ENCODE data around the gene COPZ2. TPM values are rescaled to one million over a fixed set of nuclear protein-coding genes. Genes with fewer than 3 reads are reported as not detected.
"Not testable (repeated sequence)": the region's sequence is repeated elsewhere in the genome, so short reads cannot be mapped to it uniquely, and the experiment has no call there.

The COPZ2 gene
- total RNA-seq, 2 experiments from 2014 or later = 3.6 to 4.1 TPM

DNA sequence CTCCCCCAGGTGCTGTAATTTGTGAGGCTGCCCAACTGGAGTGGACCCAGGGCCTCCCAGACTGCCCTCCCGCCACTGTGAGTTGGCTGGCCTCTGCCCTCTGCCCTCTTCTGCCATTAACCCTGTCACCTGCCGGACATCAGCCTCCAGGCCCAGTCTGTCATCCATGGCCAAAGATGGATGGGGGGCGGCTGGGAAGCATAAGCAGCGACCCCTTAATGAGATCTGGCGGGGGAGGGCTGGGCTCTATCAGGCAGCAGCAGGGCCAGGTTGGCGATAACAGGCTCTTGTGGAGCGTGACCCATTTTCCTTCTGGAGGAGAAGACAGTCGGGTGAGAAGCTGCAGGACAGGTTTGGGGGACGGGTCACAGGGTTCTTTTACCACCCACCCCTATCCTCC is 41.4 kb downstream of the COPZ2 start:
- ATAC-seq (no peak), DNase-seq (no peak)
- intact Hi-C loops (cut with DNase I, micrococcal nuclease) = no loop called here
- Mint-ChIP-seq H3K36me3 (ENCODE audit: low read depth) (no peaks in the 10 kb centered on the region), H3K9me3 (ENCODE audit: low read depth) (no peaks in the 10 kb centered on the region), H3K27me3 (peaks cover 4% of the 10 kb centered on the region), H3K4me1 (peaks cover 3% of the 10 kb centered on the region), H3K27ac (no peak overlapping the region), H3K4me3 (no peak overlapping the region)
- ChIA-PET POLR2A (interaction anchor here (0.6 kb wide), 1 partner anchor 59 kb away, joined by 4 read pairs; no protein-coding TSS in a partner anchor), CTCF (interaction anchor here (1.0 kb wide), 1 partner anchor 19 kb away, joined by 4 read pairs; no protein-coding TSS in a partner anchor)

- Mint-ChIP-seq H3K27me3 (peaks cover 4% of the 10 kb centered on the region), H3K4me3 (no peak overlapping the region), H3K9me3 (ENCODE audit: low read depth) (no peaks in the 10 kb centered on the region), H3K36me3 (ENCODE audit: low read depth) (no peaks in the 10 kb centered on the region), H3K27ac (no peak overlapping the region), H3K4me1 (peaks cover 3% of the 10 kb centered on the region)
- DNase-seq = no peak
- intact Hi-C loops (cut with DNase I, micrococcal nuclease) = no loop called here
- CTCF ChIA-PET = interaction anchor here (0.5 to 1.0 kb wide), 8 partner anchors 8 to 138 kb away, joined by 3 to 4 read pairs (median 3); partner anchors contain the start of gene PRR15L
- POLR2A ChIA-PET = no interaction called here
- no peak for ATAC-seq
These were observed 42.2 kb downstream of the COPZ2 start for GRCh38 chr17:47995241-47995935.

- ChIA-PET CTCF (interaction anchor here (1.0 kb wide), 2 partner anchors 12 to 16 kb away, joined by 3 to 4 read pairs; no protein-coding TSS in a partner anchor), POLR2A (no interaction called here)
- Mint-ChIP-seq H3K36me3 (ENCODE audit: low read depth) (no peaks in the 10 kb centered on the region), H3K27me3 (peaks cover 3% of the 10 kb centered on the region), H3K4me1 (peaks cover 1% of the 10 kb centered on the region), H3K27ac (no peak overlapping the region), H3K4me3 (no peak overlapping the region), H3K9me3 (ENCODE audit: low read depth) (no peaks in the 10 kb centered on the region)
- ATAC-seq = no peak
- no peak for DNase-seq
- intact Hi-C loops (cut with DNase I, micrococcal nuclease) = no loop called here
These were observed 42.9 kb downstream of the COPZ2 start for GRCh38 chr17:47994724-47995123.

- H3K9me3 Mint-ChIP-seq (ENCODE audit: low read depth) = no peaks in the 10 kb centered on the region
These were observed 43.6 kb downstream of the COPZ2 start for GRCh38 chr17:47993964-47994363.

DNA sequence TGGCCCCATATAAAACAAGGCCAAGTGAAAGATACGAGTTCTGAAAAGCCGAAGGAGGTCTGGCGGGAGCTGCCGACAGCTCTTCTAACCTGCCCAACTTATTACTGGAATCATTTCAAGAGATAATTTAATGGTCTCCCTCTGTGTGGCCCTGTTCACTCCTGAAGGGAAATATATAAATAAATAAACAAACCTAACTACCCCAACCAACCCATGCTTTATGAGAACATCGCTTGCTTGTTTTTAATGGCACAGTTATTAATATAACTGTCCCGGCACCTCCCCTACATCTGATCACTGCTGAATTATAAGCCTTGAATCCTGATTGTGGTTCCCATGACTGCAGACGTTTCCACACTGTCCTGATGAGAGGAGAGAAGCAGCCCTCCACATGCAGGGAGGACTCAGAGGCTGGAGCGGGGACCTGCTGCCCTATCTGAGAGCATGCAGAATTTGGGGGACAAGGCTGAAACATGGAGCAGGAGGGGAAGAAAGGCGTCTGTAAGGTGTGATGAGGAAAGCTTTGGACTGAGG is 44.5 kb downstream of the COPZ2 start:
- H3K9me3 Mint-ChIP-seq (ENCODE audit: low read depth) = no peaks in the 10 kb centered on the region
- H3K4me1 Mint-ChIP-seq = no peaks in the 10 kb centered on the region
- ChIA-PET POLR2A (no interaction called here), CTCF (interaction anchor here (0.7 to 1.2 kb wide), 5 partner anchors 10 to 137 kb away, joined by 3 read pairs; no protein-coding TSS in a partner anchor)
- intact Hi-C loops (cut with DNase I, micrococcal nuclease) = no loop called here
- peaks cover 1% of the 10 kb centered on the region for H3K27me3 Mint-ChIP-seq
- no peak overlapping the region for H3K27ac Mint-ChIP-seq
- no peak for ATAC-seq
- DNase-seq = no peak
- no peaks in the 10 kb centered on the region for H3K36me3 Mint-ChIP-seq (ENCODE audit: low read depth)
- H3K4me3 Mint-ChIP-seq = no peak overlapping the region

More at GRCh38 chr17:47993964-47994363, 43.6 kb downstream of the COPZ2 start:
- no peak for ATAC-seq
- Mint-ChIP-seq H3K4me3 (no peak overlapping the region), H3K36me3 (ENCODE audit: low read depth) (no peaks in the 10 kb centered on the region), H3K27me3 (peaks cover 2% of the 10 kb centered on the region), H3K27ac (no peak overlapping the region), H3K4me1 (no peaks in the 10 kb centered on the region)
- ChIA-PET CTCF (interaction anchor here (0.9 to 1.2 kb wide), 4 partner anchors 11 to 136 kb away, joined by 3 read pairs; no protein-coding TSS in a partner anchor), POLR2A (no interaction called here)
- intact Hi-C loops (cut with DNase I, micrococcal nuclease) = no loop called here
- DNase-seq = no peak

GRCh38 chr17:47992216-47992615 is 45.4 kb downstream of the COPZ2 start:
- Mint-ChIP-seq H3K9me3 (ENCODE audit: low read depth) (no peaks in the 10 kb centered on the region), H3K36me3 (ENCODE audit: low read depth) (no peaks in the 10 kb centered on the region), H3K4me1 (no peaks in the 10 kb centered on the region), H3K27me3 (no peaks in the 10 kb centered on the region), H3K4me3 (no peak overlapping the region), H3K27ac (no peak overlapping the region)
- ChIA-PET POLR2A (no interaction called here), CTCF (interaction anchor here (1.0 to 1.6 kb wide), 2 partner anchors 16 to 22 kb away, joined by 3 to 4 read pairs; partner anchors contain the start of gene CDK5RAP3)
- intact Hi-C loops (cut with DNase I, micrococcal nuclease) = no loop called here
- no peak for DNase-seq
- ATAC-seq = no peak

- no peaks in the 10 kb centered on the region for H3K27me3 Mint-ChIP-seq
- H3K4me3 Mint-ChIP-seq = no peak overlapping the region
- intact Hi-C loops (cut with DNase I, micrococcal nuclease) = no loop called here
- H3K27ac Mint-ChIP-seq = no peak overlapping the region
- ChIA-PET POLR2A (no interaction called here), CTCF (interaction anchor here (1.1 to 1.6 kb wide), 2 partner anchors 10 to 21 kb away, joined by 3 to 4 read pairs; partner anchors contain the start of gene CDK5RAP3)
- H3K4me1 Mint-ChIP-seq = no peaks in the 10 kb centered on the region
- DNase-seq = no peak
- no peaks in the 10 kb centered on the region for H3K9me3 Mint-ChIP-seq (ENCODE audit: low read depth)
- no peak for ATAC-seq
- no peaks in the 10 kb centered on the region for H3K36me3 Mint-ChIP-seq (ENCODE audit: low read depth)
These were observed 46.5 kb downstream of the COPZ2 start for GRCh38 chr17:47990962-47991731.

DNA sequence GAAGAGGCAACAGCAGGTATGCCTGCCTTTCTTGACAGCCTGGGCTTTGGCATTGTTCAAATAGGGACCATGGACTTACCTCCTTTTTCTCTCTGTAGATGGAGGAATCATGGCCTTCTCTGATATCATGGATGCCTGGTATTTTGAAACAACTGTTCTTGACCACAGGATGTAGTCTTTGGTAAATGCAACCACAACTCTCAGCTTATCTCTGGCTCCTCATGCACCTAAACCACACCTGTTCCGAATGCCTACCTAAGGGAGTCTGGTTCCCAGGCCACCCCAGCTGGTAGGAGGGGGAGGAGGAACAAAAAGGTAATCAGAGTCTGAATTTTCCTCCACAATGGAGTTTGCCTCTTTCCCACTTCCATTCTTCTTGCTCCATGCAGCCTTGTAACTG is 47.9 kb downstream of the COPZ2 start:
- H3K9me3 Mint-ChIP-seq (ENCODE audit: low read depth) = no peaks in the 10 kb centered on the region
- H3K27me3 Mint-ChIP-seq = no peaks in the 10 kb centered on the region
- ChIA-PET CTCF (no interaction called here), POLR2A (no interaction called here)
- no peaks in the 10 kb centered on the region for H3K4me1 Mint-ChIP-seq
- ATAC-seq = no peak
- H3K36me3 Mint-ChIP-seq (ENCODE audit: low read depth) = peaks cover 4% of the 10 kb centered on the region
- H3K27ac Mint-ChIP-seq = no peak overlapping the region
- intact Hi-C loops (cut with DNase I, micrococcal nuclease) = no loop called here
- no peak for DNase-seq
- no peak overlapping the region for H3K4me3 Mint-ChIP-seq

DNA sequence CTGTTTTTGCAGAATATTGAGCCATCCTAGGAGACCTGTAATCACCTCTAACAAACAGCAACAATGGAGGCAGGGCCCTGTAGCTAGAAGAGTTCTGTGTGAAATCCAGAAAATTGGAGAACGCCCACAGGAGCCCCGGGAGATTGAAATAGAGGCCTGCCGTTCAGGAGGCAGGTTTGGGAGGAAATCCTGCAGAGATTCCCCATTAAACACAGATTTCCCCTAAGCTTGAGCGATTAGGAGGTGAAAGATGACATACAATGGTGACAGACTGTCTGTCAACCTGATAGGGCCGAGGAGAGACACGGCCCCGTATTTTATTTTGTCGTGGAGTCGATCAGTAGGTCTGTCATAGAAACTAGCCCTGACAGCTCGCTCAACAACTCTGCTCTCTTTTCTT is 48.4 kb downstream of the COPZ2 start:
- DNase-seq (no peak), ATAC-seq (no peak)
- H3K9me3 Mint-ChIP-seq (ENCODE audit: low read depth) = no peaks in the 10 kb centered on the region
- ChIA-PET CTCF (no interaction called here), POLR2A (no interaction called here)
- intact Hi-C loops (cut with DNase I, micrococcal nuclease) = no loop called here
- H3K4me1 Mint-ChIP-seq = no peaks in the 10 kb centered on the region
- no peak overlapping the region for H3K4me3 Mint-ChIP-seq
- H3K36me3 Mint-ChIP-seq (ENCODE audit: low read depth) = peaks cover 4% of the 10 kb centered on the region
- H3K27ac Mint-ChIP-seq = no peak overlapping the region
- no peaks in the 10 kb centered on the region for H3K27me3 Mint-ChIP-seq

DNA sequence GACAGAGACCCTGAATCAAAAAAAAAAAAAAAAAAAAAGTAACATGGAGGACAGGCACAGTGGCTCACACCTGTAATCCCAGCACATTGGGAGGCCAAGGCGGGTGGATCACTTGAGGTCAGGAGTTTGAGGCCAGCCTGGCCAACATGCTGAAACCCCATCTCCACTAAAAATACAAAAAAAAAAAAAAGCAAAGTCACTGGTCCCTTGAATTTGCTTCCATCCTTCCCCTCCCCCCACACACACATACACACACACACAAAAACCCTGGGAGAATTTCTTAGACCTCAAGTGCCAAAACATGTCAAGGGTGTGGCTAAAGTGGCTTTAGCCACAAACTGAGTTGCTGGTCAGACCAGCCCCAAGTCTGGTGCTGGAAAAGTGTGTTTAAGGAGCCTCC is 49.2 kb downstream of the COPZ2 start:
- DNase-seq; ATAC-seq; intact Hi-C loops (cut with DNase I, micrococcal nuclease); H3K27me3 Mint-ChIP-seq; H3K27ac Mint-ChIP-seq; H3K9me3 Mint-ChIP-seq (ENCODE audit: low read depth); H3K36me3 Mint-ChIP-seq (ENCODE audit: low read depth); H3K4me1 Mint-ChIP-seq; H3K4me3 Mint-ChIP-seq; POLR2A ChIA-PET: not testable (repeated sequence)
- CTCF ChIA-PET = interaction anchor here (0.5 kb wide), 1 partner anchor 24 kb away, joined by 3 read pairs; no protein-coding TSS in a partner anchor

GRCh38 chr17:47987240-47987835 is 50.3 kb downstream of the COPZ2 start:
- no peaks in the 10 kb centered on the region for H3K4me1 Mint-ChIP-seq
- CTCF ChIA-PET = interaction anchor here (0.7 to 1.0 kb wide), 4 partner anchors 9 to 717 kb away, joined by 3 to 4 read pairs (median 3); partner anchors contain the start of gene CDK5RAP3
- H3K27me3 Mint-ChIP-seq = no peaks in the 10 kb centered on the region
- POLR2A ChIA-PET = no interaction called here
- no peak for ATAC-seq
- DNase-seq = no peak
- intact Hi-C loops (cut with DNase I, micrococcal nuclease) = no loop called here
- H3K27ac Mint-ChIP-seq = no peak overlapping the region
- H3K36me3 Mint-ChIP-seq (ENCODE audit: low read depth) = peaks cover 10% of the 10 kb centered on the region
- no peak overlapping the region for H3K4me3 Mint-ChIP-seq
- no peaks in the 10 kb centered on the region for H3K9me3 Mint-ChIP-seq (ENCODE audit: low read depth)

Data from activated CD4-positive, alpha-beta T cell treated with anti-CD3 and anti-CD28 coated beads for 36 hours (primary cell).